Epithelial cell of proximal tubule (primary cell): ENCODE measurements around the gene RNPEP. TPM values are rescaled to one million over a fixed set of nuclear protein-coding genes. Genes with fewer than 3 reads are reported as not detected.
"Not testable (repeated sequence)": the region's sequence is repeated elsewhere in the genome, so short reads cannot be mapped to it uniquely, and the experiment has no call there.

Source experiments
- DNase-seq: peaks from one replicate; pipeline ENCODE4 v3.0.0-alpha.2; 2011; ENCODE audit warnings: low read depth
- H3K4me3 ChIP-seq: 2 replicates; pipeline ENCODE4 v1.5.1; 2011; ENCODE audit warnings: low read depth, mild to moderate bottlenecking, low read length
- total RNA-seq: library from RNA; depleted of rRNA; stranded (reverse); fragments of >200 nt; gene quantifications from 2 replicates; pipeline ENCODE4 v1.2.3, GENCODE V29; 2015
- TF ChIP-seq, protein P1 (sequence below): conservative IDR thresholded peaks from 2 replicates; pipeline ENCODE4 v1.5.1; 2012; ENCODE audit warnings: low read depth, mild to moderate bottlenecking, low read length

Gene RNPEP
- total RNA-seq, 1 donor from 2014 or later = 124 TPM

DNA sequence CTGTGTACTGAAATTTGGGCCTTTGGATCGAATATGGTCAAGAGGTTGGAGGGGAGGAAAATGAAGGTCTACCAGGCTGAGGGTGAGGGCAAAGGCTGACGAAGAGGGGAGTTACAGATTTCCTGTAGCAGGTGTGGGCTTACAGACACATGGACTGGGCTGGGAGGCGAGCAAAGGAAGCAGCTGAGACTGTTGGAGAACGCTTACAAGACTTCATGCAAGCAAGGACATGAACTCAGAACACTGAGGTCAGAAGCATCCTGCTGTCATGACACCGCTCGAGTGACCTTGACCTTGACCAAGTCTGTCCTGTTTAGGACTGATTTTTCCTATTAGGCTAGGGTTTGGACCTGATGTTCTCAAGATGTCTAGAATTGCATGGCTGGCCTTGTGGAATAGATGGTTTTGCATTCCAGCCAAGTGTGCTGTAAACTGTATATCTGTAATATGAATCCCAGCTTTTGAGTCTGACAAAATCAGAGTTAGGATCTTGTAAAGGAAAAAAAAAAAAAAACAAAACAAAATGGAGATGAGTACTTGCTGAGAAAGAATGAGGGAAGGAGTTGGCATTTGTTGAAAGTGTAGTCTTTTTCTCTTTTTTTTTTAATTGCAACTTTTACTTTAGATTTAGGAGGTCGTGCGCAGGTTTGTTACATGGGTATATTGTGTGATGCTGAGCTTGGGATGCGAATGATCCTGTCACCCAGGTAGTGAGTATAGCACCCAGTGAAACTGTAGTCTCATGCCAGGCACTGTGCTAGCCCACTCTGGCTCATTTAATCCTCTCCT, 33.8 kb downstream of the RNPEP start:
- TF ChIP-seq, protein P1, sequence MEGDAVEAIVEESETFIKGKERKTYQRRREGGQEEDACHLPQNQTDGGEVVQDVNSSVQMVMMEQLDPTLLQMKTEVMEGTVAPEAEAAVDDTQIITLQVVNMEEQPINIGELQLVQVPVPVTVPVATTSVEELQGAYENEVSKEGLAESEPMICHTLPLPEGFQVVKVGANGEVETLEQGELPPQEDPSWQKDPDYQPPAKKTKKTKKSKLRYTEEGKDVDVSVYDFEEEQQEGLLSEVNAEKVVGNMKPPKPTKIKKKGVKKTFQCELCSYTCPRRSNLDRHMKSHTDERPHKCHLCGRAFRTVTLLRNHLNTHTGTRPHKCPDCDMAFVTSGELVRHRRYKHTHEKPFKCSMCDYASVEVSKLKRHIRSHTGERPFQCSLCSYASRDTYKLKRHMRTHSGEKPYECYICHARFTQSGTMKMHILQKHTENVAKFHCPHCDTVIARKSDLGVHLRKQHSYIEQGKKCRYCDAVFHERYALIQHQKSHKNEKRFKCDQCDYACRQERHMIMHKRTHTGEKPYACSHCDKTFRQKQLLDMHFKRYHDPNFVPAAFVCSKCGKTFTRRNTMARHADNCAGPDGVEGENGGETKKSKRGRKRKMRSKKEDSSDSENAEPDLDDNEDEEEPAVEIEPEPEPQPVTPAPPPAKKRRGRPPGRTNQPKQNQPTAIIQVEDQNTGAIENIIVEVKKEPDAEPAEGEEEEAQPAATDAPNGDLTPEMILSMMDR = no peak
- DNase-seq = no peak
- no peak overlapping the region for H3K4me3 ChIP-seq

DNA sequence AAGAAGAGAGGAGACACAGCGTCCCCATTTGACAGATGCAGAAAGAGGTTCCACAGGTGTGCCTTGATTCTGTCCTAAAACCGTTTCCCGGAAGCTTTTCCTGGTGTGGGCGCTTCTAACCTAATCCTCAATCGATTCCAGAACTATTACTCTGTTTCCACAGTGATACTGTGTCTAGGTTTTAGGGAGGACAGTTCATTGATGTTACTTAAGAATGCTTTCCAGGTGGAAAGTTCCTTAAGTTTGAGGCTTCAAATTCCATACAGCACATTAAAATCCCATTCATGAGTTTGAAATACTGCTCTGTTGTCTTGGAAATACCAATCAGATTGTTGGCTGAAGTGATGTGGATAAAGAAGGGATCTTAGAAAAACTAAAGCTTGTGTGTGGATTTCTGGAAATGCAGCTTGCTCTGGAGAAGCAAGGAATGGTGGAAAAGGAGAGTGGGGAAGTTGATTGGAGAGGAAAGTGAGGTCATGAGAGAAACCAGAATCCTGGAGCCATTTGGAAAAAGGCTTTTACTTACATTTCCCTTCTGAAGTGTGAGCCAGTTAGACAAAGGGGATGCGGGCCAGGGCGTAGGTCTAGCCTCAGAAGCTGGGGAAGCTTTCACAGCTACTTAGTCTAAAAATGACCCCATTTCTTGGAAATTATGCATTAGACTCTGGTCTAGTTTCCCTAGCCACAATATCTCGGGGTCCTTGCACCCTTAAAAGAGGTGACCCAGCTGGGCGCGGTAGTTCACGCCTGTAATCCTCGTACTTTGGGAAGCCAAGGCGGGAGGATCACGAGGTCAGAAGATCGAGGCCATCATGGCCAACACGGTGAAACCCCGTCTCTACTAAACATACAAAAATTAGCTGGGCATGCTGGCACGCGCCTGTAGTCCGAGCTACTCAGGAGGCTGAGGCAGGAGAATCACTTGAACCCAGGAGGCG, 34.6 kb downstream of the RNPEP start:
- TF ChIP-seq, protein P1 = no peak
- DNase-seq = no peak
- no peak overlapping the region for H3K4me3 ChIP-seq

GRCh38 chr1:202017749-202018467, 35.5 kb downstream of the RNPEP start:
- H3K4me3 ChIP-seq = no peak overlapping the region
- TF ChIP-seq, protein P1 = no peak
- DNase-seq = no peak

- no peak for DNase-seq
- no peak overlapping the region for H3K4me3 ChIP-seq
Observed at GRCh38 chr1:202018468-202019234, 36.2 kb downstream of the RNPEP start.

GRCh38 chr1:202019235-202019558, 36.7 kb downstream of the RNPEP start:
- DNase-seq, H3K4me3 ChIP-seq: not testable (repeated sequence)

More at GRCh38 chr1:202018468-202019234, 36.2 kb downstream of the RNPEP start:
- TF ChIP-seq, protein P1 = no peak

GRCh38 chr1:202023001-202023433, 40.6 kb downstream of the RNPEP start:
- no peak for DNase-seq
- TF ChIP-seq, protein P1 = no peak
- no peak overlapping the region for H3K4me3 ChIP-seq
